MCF 10A (cell line): ENCODE data around the gene NPC2. TPM values are rescaled to one million over a fixed set of nuclear protein-coding genes. Genes with fewer than 3 reads are reported as not detected.
"Not testable (repeated sequence)": the region's sequence is repeated elsewhere in the genome, so short reads cannot be mapped to it uniquely, and the experiment has no call there.

ENCODE experiments used
- BruUV-seq: library from RNA; stranded (reverse); fragments of 400-500 nt; replicated peaks from 2 replicates; lab custom pipeline; 2021; lab: Mats Ljungman, UMichigan
- CTCF ChIA-PET: fragments of 300-600 bp; sonication (Branson Sonifier 250); formaldehyde crosslinking; extraction: SDS; loops from one replicate; lab custom pipeline; 2021; ENCODE audit warnings: antibody characterized with exemption, inconsistent platforms; lab: Yijun Ruan, JAX
- POLR2A ChIA-PET: fragments of 300-600, 350-650 bp; sonication (Branson Sonifier 250); formaldehyde crosslinking; extraction: SDS; loops from one replicate; lab custom pipeline; 2020; ENCODE audit warnings: antibody characterized with exemption, inconsistent platforms; lab: Yijun Ruan, JAX
- DNase-seq: peaks from one replicate; pipeline ENCODE4 v3.0.0-alpha.2; 2018; ENCODE audit not compliant: unreplicated experiment
- H3K27ac Mint-ChIP-seq: one replicate; pipeline ENCODE4 v1.8.0; 2022; ENCODE audit warnings: mild to moderate bottlenecking, low read depth, mixed read lengths; ENCODE audit not compliant: unreplicated experiment
- H3K27me3 Mint-ChIP-seq: one replicate; pipeline ENCODE4 v1.8.0; 2022; ENCODE audit warnings: mixed read lengths; ENCODE audit not compliant: insufficient read depth, unreplicated experiment
- H3K36me3 Mint-ChIP-seq: one replicate; pipeline ENCODE4 v1.8.0; 2022; ENCODE audit warnings: mild to moderate bottlenecking, moderate library complexity, mixed read lengths; ENCODE audit not compliant: insufficient read depth, unreplicated experiment
- H3K4me1 Mint-ChIP-seq: one replicate; pipeline ENCODE4 v1.8.0; 2022; ENCODE audit warnings: mixed read lengths; ENCODE audit not compliant: insufficient read depth, unreplicated experiment
- H3K4me3 Mint-ChIP-seq: one replicate; pipeline ENCODE4 v1.8.0; 2022; ENCODE audit warnings: mild to moderate bottlenecking, moderate library complexity, mixed read lengths; ENCODE audit not compliant: unreplicated experiment
- H3K9me3 Mint-ChIP-seq: one replicate; pipeline ENCODE4 v1.8.0; 2022; ENCODE audit warnings: mixed read lengths; ENCODE audit not compliant: unreplicated experiment
- intact Hi-C: fragments of 100-400 bp; cut with micrococcal nuclease; formaldehyde crosslinking; loops from 2 replicates; pipeline ENCODE4 v1.14.1; 2022
- total RNA-seq: library from RNA; stranded (reverse); gene quantifications from 2 replicates; pipeline ENCODE4 v1.2.3, GENCODE V29; 2022
- TF ChIP-seq, protein P1 (sequence below): fragments of 200-600 bp; IDR thresholded peaks from one replicate; pipeline ENCODE4 v1.8.0; 2022; ENCODE audit warnings: antibody characterized with exemption, mild to moderate bottlenecking; ENCODE audit not compliant: unreplicated experiment

The NPC2 gene
- total RNA-seq, 1 experiment from 2014 or later: 128 TPM

DNA sequence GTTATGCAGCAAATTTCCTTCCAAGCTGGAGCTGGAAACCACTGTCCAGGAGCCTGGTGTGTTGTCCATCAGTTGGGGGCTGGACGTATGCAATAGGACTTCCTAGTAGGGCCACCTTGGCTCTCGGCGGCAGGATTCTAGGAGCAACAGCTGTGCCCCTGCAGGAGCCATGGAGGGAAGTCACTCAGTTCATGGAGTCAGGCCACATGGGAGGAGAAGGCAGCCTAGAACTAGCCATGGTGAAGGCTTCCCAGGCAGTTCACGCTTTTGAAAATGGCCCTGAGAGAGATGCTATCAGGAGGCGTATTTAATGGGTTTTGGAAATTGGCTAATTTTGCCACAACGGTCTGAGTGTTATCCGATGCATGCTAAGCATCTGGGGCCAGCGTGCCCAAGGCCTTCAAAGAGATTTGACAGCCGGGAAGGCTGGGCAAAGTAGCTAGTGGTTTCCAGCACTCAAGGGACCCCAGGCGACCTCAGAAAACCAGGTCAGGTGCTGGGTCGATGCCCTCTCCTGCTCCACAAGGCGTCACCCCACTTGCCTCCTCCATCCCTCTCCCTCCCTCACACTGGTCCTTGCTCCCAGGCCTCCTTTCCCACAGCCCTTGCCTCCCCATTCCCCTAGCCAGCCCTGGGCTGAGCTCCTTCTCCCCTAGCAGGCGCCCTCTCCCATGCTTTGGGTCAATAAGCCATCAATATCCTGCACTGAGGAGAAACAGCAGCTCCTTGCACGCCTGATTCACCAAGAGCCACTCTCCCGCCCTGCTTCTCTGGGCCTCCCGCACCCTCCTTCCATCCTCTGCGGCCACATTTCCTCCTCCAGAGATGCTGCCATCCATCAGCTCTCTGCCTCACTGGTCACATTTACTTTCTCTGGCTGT, 36.2 kb downstream of the NPC2 start:
- H3K4me3 Mint-ChIP-seq: no peak overlapping the region
- no peaks in the 10 kb centered on the region for H3K4me1 Mint-ChIP-seq

DNA sequence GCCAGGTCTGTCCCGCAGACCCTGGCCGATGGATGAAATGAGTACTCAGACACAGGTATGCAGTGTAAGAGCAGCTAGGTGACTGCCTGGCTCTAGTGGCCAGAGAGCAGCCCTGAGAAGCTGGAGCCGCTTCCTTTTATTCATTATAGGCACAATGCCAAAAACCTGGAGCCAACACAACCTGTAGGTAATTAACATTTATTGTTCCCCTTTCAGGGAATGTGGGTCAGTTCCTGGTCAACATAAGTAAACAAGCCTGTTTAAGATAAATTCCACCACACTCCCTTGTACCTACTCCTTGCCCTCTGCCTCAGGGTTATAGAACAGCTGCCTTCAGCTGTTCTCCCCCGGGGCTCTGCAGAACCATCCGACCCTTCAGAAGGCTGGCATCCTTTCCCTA, 38.7 kb downstream of the NPC2 start:
- H3K27ac Mint-ChIP-seq, H3K4me3 Mint-ChIP-seq, DNase-seq, H3K36me3 Mint-ChIP-seq, CTCF ChIA-PET, BruUV-seq, intact Hi-C loops, H3K4me1 Mint-ChIP-seq, H3K9me3 Mint-ChIP-seq: not testable (repeated sequence)
- H3K27me3 Mint-ChIP-seq: peaks cover 41% of the 10 kb centered on the region
- POLR2A ChIA-PET: interaction anchor here (1.1 kb wide), 1 partner anchor 11 kb away, joined by 4 read pairs; no protein-coding TSS in a partner anchor

More for the DNA sequence above, 36.2 kb downstream of the NPC2 start:
- TF ChIP-seq, protein P1, sequence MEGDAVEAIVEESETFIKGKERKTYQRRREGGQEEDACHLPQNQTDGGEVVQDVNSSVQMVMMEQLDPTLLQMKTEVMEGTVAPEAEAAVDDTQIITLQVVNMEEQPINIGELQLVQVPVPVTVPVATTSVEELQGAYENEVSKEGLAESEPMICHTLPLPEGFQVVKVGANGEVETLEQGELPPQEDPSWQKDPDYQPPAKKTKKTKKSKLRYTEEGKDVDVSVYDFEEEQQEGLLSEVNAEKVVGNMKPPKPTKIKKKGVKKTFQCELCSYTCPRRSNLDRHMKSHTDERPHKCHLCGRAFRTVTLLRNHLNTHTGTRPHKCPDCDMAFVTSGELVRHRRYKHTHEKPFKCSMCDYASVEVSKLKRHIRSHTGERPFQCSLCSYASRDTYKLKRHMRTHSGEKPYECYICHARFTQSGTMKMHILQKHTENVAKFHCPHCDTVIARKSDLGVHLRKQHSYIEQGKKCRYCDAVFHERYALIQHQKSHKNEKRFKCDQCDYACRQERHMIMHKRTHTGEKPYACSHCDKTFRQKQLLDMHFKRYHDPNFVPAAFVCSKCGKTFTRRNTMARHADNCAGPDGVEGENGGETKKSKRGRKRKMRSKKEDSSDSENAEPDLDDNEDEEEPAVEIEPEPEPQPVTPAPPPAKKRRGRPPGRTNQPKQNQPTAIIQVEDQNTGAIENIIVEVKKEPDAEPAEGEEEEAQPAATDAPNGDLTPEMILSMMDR: no peak
- Mint-ChIP-seq H3K27me3 (peaks cover 20% of the 10 kb centered on the region), H3K36me3 (peaks cover 6% of the 10 kb centered on the region), H3K9me3 (no peaks in the 10 kb centered on the region), H3K27ac (no peak overlapping the region)
- POLR2A ChIA-PET: interaction anchor here (1.0 kb wide), 1 partner anchor 29 kb away, joined by 4 read pairs; no protein-coding TSS in a partner anchor
- intact Hi-C loops: no loop called here
- no peak for DNase-seq
- CTCF ChIA-PET: interaction anchor here (0.6 to 2.1 kb wide), 3 partner anchors 10 to 417 kb away, joined by 3 to 8 read pairs (median 4); no protein-coding TSS in a partner anchor
- no TSS peak for BruUV-seq

DNA sequence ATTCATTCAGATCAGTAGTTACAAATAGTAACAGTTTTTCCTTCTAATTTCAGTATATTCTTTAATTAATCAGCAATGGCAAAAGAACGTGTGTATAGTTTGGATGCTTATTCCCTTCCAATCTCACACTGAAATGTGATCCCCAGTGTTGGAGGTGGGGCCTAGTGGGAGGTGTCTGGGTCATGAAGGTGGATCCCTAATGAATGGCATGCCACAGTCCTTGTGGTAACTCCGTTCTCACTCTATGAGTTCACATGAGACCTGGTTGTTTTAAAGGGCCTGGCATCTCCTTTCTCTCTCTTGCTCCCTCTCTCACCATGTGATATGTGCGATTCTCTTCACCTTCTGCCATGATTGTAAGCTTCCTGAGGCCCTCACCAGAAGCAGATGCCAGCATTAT, 48.2 kb downstream of the NPC2 start:
- no peaks in the 10 kb centered on the region for H3K4me1 Mint-ChIP-seq
- H3K9me3 Mint-ChIP-seq: no peaks in the 10 kb centered on the region
- no peaks in the 10 kb centered on the region for H3K36me3 Mint-ChIP-seq
- H3K27me3 Mint-ChIP-seq: peaks cover 48% of the 10 kb centered on the region
- CTCF ChIA-PET: no interaction called here
- TF ChIP-seq, protein P1: no peak
- DNase-seq: peak; percentile 40
- H3K27ac Mint-ChIP-seq: no peak overlapping the region
- no peak overlapping the region for H3K4me3 Mint-ChIP-seq
- POLR2A ChIA-PET: interaction anchor here (0.6 kb wide), 1 partner anchor 9 kb away, joined by 3 read pairs; no protein-coding TSS in a partner anchor
- intact Hi-C loops: no loop called here
- BruUV-seq: no TSS peak

DNA sequence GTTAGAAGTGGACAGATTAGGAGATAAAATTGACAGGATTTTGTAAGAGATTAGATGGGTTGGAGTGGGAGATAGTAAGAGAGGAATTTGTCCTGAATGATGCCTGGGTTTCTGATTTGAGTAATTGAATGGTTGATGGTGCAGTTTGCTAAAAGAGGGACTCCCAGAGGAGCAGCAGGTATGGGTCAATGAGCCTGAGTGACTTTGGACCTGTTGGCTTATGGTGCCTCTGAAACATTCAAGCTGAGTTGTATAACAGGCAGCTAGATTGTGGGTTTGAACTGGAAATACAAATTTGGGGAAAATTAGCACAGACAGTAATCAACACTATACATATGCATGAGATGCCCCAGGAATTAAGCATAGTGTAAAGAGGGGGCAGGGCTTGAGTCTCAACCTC, 50.3 kb downstream of the NPC2 start:
- no TSS peak for BruUV-seq
- Mint-ChIP-seq H3K4me3 (no peak overlapping the region), H3K27me3 (peaks cover 45% of the 10 kb centered on the region), H3K27ac (no peak overlapping the region), H3K9me3 (no peaks in the 10 kb centered on the region), H3K4me1 (no peaks in the 10 kb centered on the region), H3K36me3 (no peaks in the 10 kb centered on the region)
- intact Hi-C loops: no loop called here
- DNase-seq: no peak
- TF ChIP-seq, protein P1: no peak
- CTCF ChIA-PET: no interaction called here
- POLR2A ChIA-PET: interaction anchor here (1.6 kb wide), 1 partner anchor 12 kb away, joined by 4 read pairs; no protein-coding TSS in a partner anchor
